Measurements from ENCODE around the gene SEC24D. TPM values are rescaled to one million over a fixed set of nuclear protein-coding genes. Genes with fewer than 3 reads are reported as not detected.

Gene SEC24D
- total RNA-seq, 1 donor from 2014 or later, result 8.2 TPM

DNA sequence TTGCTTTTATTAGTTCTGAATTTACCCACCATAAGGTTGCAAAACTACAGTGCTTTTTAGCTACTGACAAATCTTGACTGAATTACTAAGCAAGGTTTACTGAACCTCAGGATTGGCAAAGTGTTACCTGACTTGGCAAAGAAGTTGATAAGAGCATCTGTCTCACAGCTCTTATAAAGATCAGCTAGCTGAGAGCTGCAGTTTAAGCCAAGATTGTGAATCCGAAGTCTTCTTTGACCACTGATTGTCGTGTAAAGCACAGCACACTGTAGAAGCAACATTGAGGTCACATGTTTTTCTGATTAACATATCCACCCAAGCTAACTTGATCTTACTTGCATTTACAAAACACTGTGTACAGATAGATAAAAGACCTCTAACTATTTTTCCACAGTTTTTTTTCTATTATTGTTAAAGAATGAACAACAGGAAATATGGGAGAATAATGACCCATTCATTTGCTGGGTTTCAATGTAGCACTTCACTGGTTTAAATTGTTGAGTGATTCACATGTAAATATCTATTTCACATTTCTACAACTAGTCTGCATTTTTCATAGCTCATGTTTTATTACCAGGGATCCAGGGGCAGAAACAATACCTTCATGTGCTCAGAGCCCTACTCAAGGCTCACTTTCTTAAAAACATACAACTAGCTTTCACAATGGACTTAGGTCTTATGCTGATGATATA is 96.8 kb downstream of the SEC24D start:
- DNase-seq (ENCODE audit: low spot score), result no peak
- H3K36me3 ChIP-seq, result no peaks in the 10 kb centered on the region
- no peak overlapping the region for H3K4me3 Mint-ChIP-seq
- H3K9me3 Mint-ChIP-seq, result no peaks in the 10 kb centered on the region
- H3K4me3 ChIP-seq, result no peak overlapping the region
- no peaks in the 10 kb centered on the region for H3K27me3 Mint-ChIP-seq (ENCODE audit: insufficient read depth, low read depth)
- no peaks in the 10 kb centered on the region for H3K27me3 ChIP-seq
- H3K9me3 ChIP-seq (ENCODE audit: low read depth), result no peaks in the 10 kb centered on the region
- no peak overlapping the region for H3K4me2 ChIP-seq
- no peaks in the 10 kb centered on the region for H3K4me1 ChIP-seq
- no peak overlapping the region for H2AFZ ChIP-seq (replicated peaks)
- H3K36me3 Mint-ChIP-seq, result no peaks in the 10 kb centered on the region
- H3F3A ChIP-seq (ENCODE audit: low read depth), result no peaks in the 10 kb centered on the region
- TF ChIP-seq EZH2 (IDR thresholded peaks at IDR 0.05) (no peak), EZH2phosphoT487 (IDR thresholded peaks at IDR 0.05) (no peak)
- TF ChIP-seq, protein P1, sequence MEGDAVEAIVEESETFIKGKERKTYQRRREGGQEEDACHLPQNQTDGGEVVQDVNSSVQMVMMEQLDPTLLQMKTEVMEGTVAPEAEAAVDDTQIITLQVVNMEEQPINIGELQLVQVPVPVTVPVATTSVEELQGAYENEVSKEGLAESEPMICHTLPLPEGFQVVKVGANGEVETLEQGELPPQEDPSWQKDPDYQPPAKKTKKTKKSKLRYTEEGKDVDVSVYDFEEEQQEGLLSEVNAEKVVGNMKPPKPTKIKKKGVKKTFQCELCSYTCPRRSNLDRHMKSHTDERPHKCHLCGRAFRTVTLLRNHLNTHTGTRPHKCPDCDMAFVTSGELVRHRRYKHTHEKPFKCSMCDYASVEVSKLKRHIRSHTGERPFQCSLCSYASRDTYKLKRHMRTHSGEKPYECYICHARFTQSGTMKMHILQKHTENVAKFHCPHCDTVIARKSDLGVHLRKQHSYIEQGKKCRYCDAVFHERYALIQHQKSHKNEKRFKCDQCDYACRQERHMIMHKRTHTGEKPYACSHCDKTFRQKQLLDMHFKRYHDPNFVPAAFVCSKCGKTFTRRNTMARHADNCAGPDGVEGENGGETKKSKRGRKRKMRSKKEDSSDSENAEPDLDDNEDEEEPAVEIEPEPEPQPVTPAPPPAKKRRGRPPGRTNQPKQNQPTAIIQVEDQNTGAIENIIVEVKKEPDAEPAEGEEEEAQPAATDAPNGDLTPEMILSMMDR (IDR thresholded peaks at IDR 0.05), result no peak
- no peaks in the 10 kb centered on the region for H4K20me1 ChIP-seq (ENCODE audit: low read depth)
- H3K27ac ChIP-seq, result no peak overlapping the region
- H3K79me2 ChIP-seq (ENCODE audit: low read depth), result no peaks in the 10 kb centered on the region
- no peaks in the 10 kb centered on the region for H3K4me1 Mint-ChIP-seq
- H3K9ac ChIP-seq, result no peak overlapping the region
- H3K27ac Mint-ChIP-seq, result no peak overlapping the region

DNA sequence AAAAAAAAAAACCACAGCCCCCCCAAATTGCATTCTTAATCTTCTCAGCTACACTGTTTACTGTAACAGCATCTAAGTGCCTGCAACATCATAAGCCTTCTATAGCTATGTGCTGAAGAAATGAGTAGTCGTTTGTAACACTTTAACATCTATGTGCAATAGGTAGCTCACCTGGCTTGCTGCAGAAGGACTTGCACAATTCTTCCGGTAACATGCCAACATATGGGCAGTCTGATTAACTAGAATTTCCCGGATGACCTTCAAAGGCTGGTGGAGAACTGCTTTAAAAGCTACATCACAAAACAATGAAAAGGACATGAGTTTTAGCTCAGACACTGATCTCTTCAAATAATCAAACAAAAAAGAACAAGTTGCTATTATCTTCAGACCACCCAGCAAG is 97.8 kb downstream of the SEC24D start:
- no peaks in the 10 kb centered on the region for H3K27me3 Mint-ChIP-seq (ENCODE audit: insufficient read depth, low read depth)
- H3K27ac Mint-ChIP-seq, result no peak overlapping the region
- H3K4me3 Mint-ChIP-seq, result no peak overlapping the region
- H3K9ac ChIP-seq, result no peak overlapping the region
- no peaks in the 10 kb centered on the region for H3K4me1 Mint-ChIP-seq
- no peak overlapping the region for H3K4me2 ChIP-seq
- no peak overlapping the region for H3K4me3 ChIP-seq
- no peaks in the 10 kb centered on the region for H3K9me3 ChIP-seq (ENCODE audit: low read depth)
- H3K36me3 ChIP-seq, result no peaks in the 10 kb centered on the region
- no peaks in the 10 kb centered on the region for H3F3A ChIP-seq (ENCODE audit: low read depth)
- no peak overlapping the region for H2AFZ ChIP-seq (replicated peaks)
- no peaks in the 10 kb centered on the region for H3K79me2 ChIP-seq (ENCODE audit: low read depth)
- no peak for TF ChIP-seq EZH2phosphoT487 (IDR thresholded peaks at IDR 0.05)
- TF ChIP-seq, protein P1 (IDR thresholded peaks at IDR 0.05), result no peak
- TF ChIP-seq EZH2 (IDR thresholded peaks at IDR 0.05), result no peak
- no peaks in the 10 kb centered on the region for H3K9me3 Mint-ChIP-seq
- H4K20me1 ChIP-seq (ENCODE audit: low read depth), result no peaks in the 10 kb centered on the region
- no peak for DNase-seq (ENCODE audit: low spot score)
- no peaks in the 10 kb centered on the region for H3K36me3 Mint-ChIP-seq
- H3K27me3 ChIP-seq, result no peaks in the 10 kb centered on the region
- no peak overlapping the region for H3K27ac ChIP-seq
- no peaks in the 10 kb centered on the region for H3K4me1 ChIP-seq

DNA sequence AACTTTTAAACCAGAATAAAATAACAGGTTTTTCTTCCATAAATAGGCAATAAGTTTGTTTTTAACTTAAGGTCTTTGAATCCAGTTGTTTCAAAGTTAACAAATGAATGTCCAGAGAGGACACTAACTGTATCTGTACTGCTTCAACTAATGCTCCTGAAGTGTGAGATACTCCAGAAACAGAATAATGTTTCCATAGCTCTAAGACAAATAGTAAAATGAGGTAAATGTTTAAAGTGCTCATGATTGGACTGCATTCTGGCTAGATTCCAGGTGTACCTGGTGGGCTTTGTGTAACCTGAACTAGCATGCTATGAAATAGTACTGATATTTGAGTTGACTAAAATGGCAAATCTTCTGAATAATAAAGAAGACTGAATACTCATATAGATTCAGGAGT is 99.0 kb downstream of the SEC24D start:
- Mint-ChIP-seq H3K27ac (no peak overlapping the region), H3K27me3 (ENCODE audit: insufficient read depth, low read depth) (no peaks in the 10 kb centered on the region), H3K4me1 (no peaks in the 10 kb centered on the region), H3K9me3 (no peaks in the 10 kb centered on the region), H3K36me3 (peaks cover 3% of the 10 kb centered on the region), H3K4me3 (no peak overlapping the region)
- no peak for DNase-seq (ENCODE audit: low spot score)
- TF ChIP-seq EZH2 (IDR thresholded peaks at IDR 0.05), result no peak
- TF ChIP-seq, protein P1 (IDR thresholded peaks at IDR 0.05), result no peak
- TF ChIP-seq EZH2phosphoT487 (IDR thresholded peaks at IDR 0.05), result no peak
- Histone ChIP-seq H3K4me1 (no peaks in the 10 kb centered on the region), H3K79me2 (ENCODE audit: low read depth) (no peaks in the 10 kb centered on the region), H3K4me2 (no peak overlapping the region), H3K9ac (no peak overlapping the region), H3F3A (ENCODE audit: low read depth) (no peaks in the 10 kb centered on the region), H2AFZ (replicated peaks) (no peak overlapping the region), H3K27me3 (no peaks in the 10 kb centered on the region), H3K9me3 (ENCODE audit: low read depth) (no peaks in the 10 kb centered on the region), H3K27ac (no peak overlapping the region), H3K4me3 (no peak overlapping the region), H3K36me3 (no peaks in the 10 kb centered on the region), H4K20me1 (ENCODE audit: low read depth) (no peaks in the 10 kb centered on the region)

Data from neural progenitor cell (in vitro differentiated cells).